ENCODE measurements around the gene TPK1. TPM values are rescaled to one million over a fixed set of nuclear protein-coding genes. Genes with fewer than 3 reads are reported as not detected.

The TPK1 gene
- total and polyA plus RNA-seq, 2 of the 8 experiments (the other 6 are each of a cell fraction or from before 2014, with no cell fraction given): 1.9 to 2.7 TPM

DNA sequence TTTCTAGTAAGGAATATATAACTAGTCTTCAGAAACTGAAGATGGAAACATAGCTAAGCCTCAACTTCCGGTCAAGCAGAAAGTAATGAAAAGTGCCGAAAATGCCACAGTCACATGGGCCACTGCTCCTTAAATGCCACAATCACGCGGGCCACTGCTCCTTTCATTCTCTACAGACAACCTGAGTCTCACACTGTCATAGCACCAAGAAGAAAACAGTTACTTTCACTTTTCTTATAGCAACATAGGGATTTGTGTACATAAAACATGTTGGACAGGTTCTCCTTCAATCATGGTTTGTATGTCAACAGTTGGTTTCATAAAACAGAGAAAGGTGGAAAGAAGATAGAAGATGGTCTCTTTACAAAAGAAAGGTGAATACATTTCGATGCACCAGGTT is 383.8 kb downstream of the TPK1 start:
- H3K4me2 ChIP-seq (ENCODE audit: insufficient read depth in 1 of 2, low read depth in 2 of 2, low read length in 2 of 2): no peak overlapping the region
- 87% methylated on average over 5 of the region's 5 CpGs; no CpG with 5 or more reads in 1 of the 2 experiments for WGBS, 2 experiments (ENCODE audit: extremely low coverage in 1 of 2, insufficient coverage in 1 of 2, insufficient read length in 1 of 2, insufficient replicate concordance in 2 of 2, low coverage in 1 of 2, low lambda C conversion rate in 2 of 2, missing lambda C conversion rate in 1 of 2)
- no peaks in the 10 kb centered on the region for H3K79me2 ChIP-seq (ENCODE audit: control insufficient read depth in 1 of 2, insufficient read depth in 2 of 2, low read length in 2 of 2)
- H3K4me1 ChIP-seq (replicated peaks in 1 of 4; ENCODE audit: control insufficient read depth in 3 of 4, insufficient read depth in 4 of 4, low read length in 3 of 4): no peaks in the 10 kb centered on the region
- H3K9ac ChIP-seq (replicated peaks in 1 of 4; ENCODE audit: extremely low read depth in 1 of 4, low read depth in 3 of 4, low read length in 3 of 4): no peak overlapping the region
- no peak overlapping the region for H2AFZ ChIP-seq (ENCODE audit: low read length)
- H4K91ac ChIP-seq (replicated peaks; ENCODE audit: insufficient read length, low read length): no peak overlapping the region
- CTCF ChIA-PET (ENCODE audit: partially characterized antibody): interaction anchor here (1.3 kb wide), 1 partner anchor 50 kb away, joined by 3 read pairs; no protein-coding TSS in a partner anchor
- no peak overlapping the region for H2BK12ac ChIP-seq (ENCODE audit: low read depth, low read length)
- H4K8ac ChIP-seq (ENCODE audit: extremely low read depth, insufficient read depth, low read length): no peak overlapping the region
- H3K23ac ChIP-seq (ENCODE audit: insufficient read length): no peak overlapping the region
- peaks cover 15 to 21% of the 10 kb centered on the region in 2 experiments; a peak in 3 of 4 replicates for H3K9me3 ChIP-seq (ENCODE audit: insufficient read depth in 2 of 2, low read depth in 1 of 2, low read length in 1 of 2)
- no peak overlapping the region for H3K27ac ChIP-seq (ENCODE audit: low read depth, low read length)
- H2BK15ac ChIP-seq (ENCODE audit: low read length): no peak overlapping the region
- no peak overlapping the region for H2BK20ac ChIP-seq (ENCODE audit: low read length)
- no peak overlapping the region for H3K56ac ChIP-seq (replicated peaks; ENCODE audit: insufficient read length, low read depth, low read length)
- H4K5ac ChIP-seq (ENCODE audit: insufficient read length, low read depth, low read length): no peak overlapping the region
- no peaks in the 10 kb centered on the region for H3K27me3 ChIP-seq (replicated peaks in 1 of 4; ENCODE audit: control insufficient read depth in 3 of 4, extremely low read depth in 1 of 4, insufficient read depth in 3 of 4, low read length in 3 of 4)
- no peak overlapping the region for H3K4ac ChIP-seq (replicated peaks; ENCODE audit: insufficient read length, low read depth, low read length)
- no peak overlapping the region for H2AK5ac ChIP-seq (ENCODE audit: low read depth, low read length)
- POLR2A ChIA-PET (ENCODE audit: partially characterized antibody): no interaction called here
- H2BK120ac ChIP-seq (replicated peaks; ENCODE audit: low read depth, low read length): no peak overlapping the region
- DNase-seq (ENCODE audit: low read depth in 1 of 2, low spot score in 2 of 2) (no peak), FAIRE-seq (no peak)
- peaks cover 0 to 4% (median 0%) of the 10 kb centered on the region in 4 experiments; a peak in 3 of 8 replicates for H3K36me3 ChIP-seq (ENCODE audit: control insufficient read depth in 2 of 4, insufficient read depth in 4 of 4, low read length in 3 of 4)
- no peaks in the 10 kb centered on the region for H3K79me1 ChIP-seq (ENCODE audit: low read depth, low read length)
- no peak overlapping the region for H3K14ac ChIP-seq (ENCODE audit: insufficient read length)
- H2BK5ac ChIP-seq (ENCODE audit: low read depth, low read length): no peak overlapping the region
- H4K20me1 ChIP-seq (replicated peaks in 1 of 2; ENCODE audit: control insufficient read depth in 1 of 2, insufficient read depth in 2 of 2, low read length in 2 of 2): no peaks in the 10 kb centered on the region
- H3K23me2 ChIP-seq (ENCODE audit: low read depth, low read length): no peaks in the 10 kb centered on the region
- no peak overlapping the region for H3K4me3 ChIP-seq (ENCODE audit: extremely low read depth in 1 of 4, insufficient read depth in 2 of 4, low read depth in 3 of 4, low read length in 4 of 4)
- H3K18ac ChIP-seq (ENCODE audit: extremely low read depth, low read length): no peak overlapping the region
- TF ChIP-seq PHF8 (conservative IDR thresholded peaks at IDR 0.05; ENCODE audit: low read depth, low read length) (no peak), RNF2 (IDR thresholded peaks at IDR 0.05; ENCODE audit: borderline replicate concordance, low read depth, low read length, missing control alignments, poor library complexity, severe bottlenecking) (no peak), CHD2 (IDR thresholded peaks at IDR 0.05; ENCODE audit: low read length) (no peak), RFX5 (IDR thresholded peaks at IDR 0.05; ENCODE audit: borderline replicate concordance, low read depth, low read length) (no peak), BRCA1 (IDR thresholded peaks at IDR 0.05; ENCODE audit: low read depth, low read length) (no peak), HDAC2 (IDR thresholded peaks at IDR 0.05; ENCODE audit: borderline replicate concordance in 1 of 2, low read depth in 2 of 2, low read length in 2 of 2) (no peak), KDM1A (IDR thresholded peaks at IDR 0.05; ENCODE audit: borderline replicate concordance, low read length) (no peak), ASH2L (IDR thresholded peaks at IDR 0.05; ENCODE audit: low read length) (no peak), FOSL1 (IDR thresholded peaks at IDR 0.05; ENCODE audit: insufficient read depth, low read depth, low read length) (no peak), CBX8 (IDR thresholded peaks at IDR 0.05; ENCODE audit: borderline replicate concordance, low read depth, low read length) (no peak), BACH1 (IDR thresholded peaks at IDR 0.05; ENCODE audit: low read length) (no peak), CEBPB (IDR thresholded peaks at IDR 0.05; ENCODE audit: low read depth, low read length) (no peak), KDM5A (IDR thresholded peaks at IDR 0.05; ENCODE audit: low read length) (no peak), SIRT6 (IDR thresholded peaks at IDR 0.05; ENCODE audit: low read length) (no peak), SP2 (IDR thresholded peaks at IDR 0.05; ENCODE audit: low read length) (no peak)

Measured in H1 (cell line).